OCI-LY1 (cell line): ENCODE data around the gene LRIG1.

Experiments
- H2AFZ ChIP-seq: fragments of 200-600 bp; sonication (generic), shearing (Covaris generic); 2 replicates; pipeline ENCODE4 v1.6.0; 2014; ENCODE audit warnings: antibody characterized with exemption, mild to moderate bottlenecking, low read length
- H3F3A ChIP-seq: fragments of 200-600 bp; sonication (generic), shearing (Covaris generic); 2 replicates; pipeline ENCODE4 v1.6.0; 2014; ENCODE audit warnings: mild to moderate bottlenecking, antibody characterized with exemption, low read length, moderate library complexity; ENCODE audit not compliant: insufficient read depth
- H3K27ac ChIP-seq: fragments of 200-600 bp; sonication (generic); 2 replicates; pipeline ENCODE4 v1.5.1; 2014; ENCODE audit warnings: low read length, mixed run types, mild to moderate bottlenecking, low read depth; ENCODE audit not compliant: poor library complexity, severe bottlenecking
- H3K27me3 ChIP-seq: fragments of 200-600 bp; sonication (generic); 2 replicates; pipeline ENCODE4 v1.6.0; 2014; ENCODE audit warnings: antibody characterized with exemption, mild to moderate bottlenecking, low read length, moderate library complexity; ENCODE audit not compliant: insufficient read depth
- H3K36me3 ChIP-seq: fragments of 200-600 bp; sonication (generic); 2 replicates; pipeline ENCODE4 v1.6.1; 2014; ENCODE audit warnings: mild to moderate bottlenecking, antibody characterized with exemption, low read length, moderate library complexity, mixed read lengths; ENCODE audit not compliant: insufficient read depth
- H3K4me1 ChIP-seq: fragments of 200-600 bp; sonication (generic); 2 replicates; pipeline ENCODE4 v1.5.1; 2014; ENCODE audit warnings: mild to moderate bottlenecking, low read length, moderate library complexity; ENCODE audit not compliant: insufficient read depth, severe bottlenecking
- H3K4me2 ChIP-seq: fragments of 200-600 bp; sonication (generic), shearing (Covaris generic); 2 replicates; pipeline ENCODE4 v1.6.1; 2014; ENCODE audit warnings: low read length
- H3K4me3 ChIP-seq: fragments of 200-600 bp; sonication (generic); 2 replicates; pipeline ENCODE4 v1.5.1; 2014; ENCODE audit warnings: low read length, low read depth, mild to moderate bottlenecking, mixed read lengths; ENCODE audit not compliant: poor library complexity, severe bottlenecking
- H3K79me2 ChIP-seq: fragments of 200-600 bp; shearing (Covaris generic); 2 replicates; pipeline ENCODE4 v1.6.1; 2016; ENCODE audit warnings: mixed run types, low read length, mixed read lengths; ENCODE audit not compliant: insufficient read depth
- H3K9ac ChIP-seq: fragments of 200-600 bp; sonication (generic), shearing (Covaris generic); 2 replicates; pipeline ENCODE4 v1.6.1; 2014; ENCODE audit warnings: mild to moderate bottlenecking, low read length, mixed read lengths
- H3K9me2 ChIP-seq: fragments of 200-600 bp; sonication (generic), shearing (Covaris generic); 2 replicates; pipeline ENCODE4 v1.6.1; 2014; ENCODE audit warnings: low read depth, mild to moderate bottlenecking, low read length, mixed read lengths
- H3K9me3 ChIP-seq: fragments of 200-600 bp; shearing (Covaris generic); 2 replicates; pipeline ENCODE4 v1.6.1; 2014; ENCODE audit warnings: low read length, mixed read lengths
- H4K20me1 ChIP-seq: fragments of 200-600 bp; sonication (generic), shearing (Covaris generic); 2 replicates; pipeline ENCODE4 v1.6.0; 2016; ENCODE audit warnings: mild to moderate bottlenecking, low read length; ENCODE audit not compliant: insufficient read depth
- CTCF ChIP-seq: fragments of 200-600 bp; sonication (generic), shearing (Covaris generic); IDR thresholded peaks from 2 replicates; pipeline ENCODE4 v1.5.1; 2017; ENCODE audit warnings: mild to moderate bottlenecking, antibody characterized with exemption, low read length, moderate library complexity, mixed read lengths
- EZH2 ChIP-seq: fragments of 200-600 bp; sonication (generic), shearing (Covaris generic); IDR thresholded peaks from 2 replicates; pipeline ENCODE4 v1.8.0; 2017; ENCODE audit warnings: borderline replicate concordance, mixed run types, mild to moderate bottlenecking, antibody characterized with exemption, low read length, moderate library complexity, mixed read lengths

Gene LRIG1

GRCh38 chr3:66483409-66483906, 17.4 kb downstream of the LRIG1 start:
- Histone ChIP-seq H3K9ac (no peak overlapping the region), H3K4me3 (no peak overlapping the region), H3K4me1 (no peaks in the 10 kb centered on the region), H3K27ac (no peak overlapping the region), H2AFZ (no peak overlapping the region), H3K79me2 (no peaks in the 10 kb centered on the region), H3K36me3 (no peaks in the 10 kb centered on the region), H3K27me3 (no peaks in the 10 kb centered on the region; the same call in 1 of the 2 replicates), H4K20me1 (no peaks in the 10 kb centered on the region), H3K9me3 (no peaks in the 10 kb centered on the region), H3F3A (no peaks in the 10 kb centered on the region), H3K9me2 (no peaks in the 10 kb centered on the region), H3K4me2 (no peak overlapping the region)
- TF ChIP-seq EZH2, result no peak

DNA sequence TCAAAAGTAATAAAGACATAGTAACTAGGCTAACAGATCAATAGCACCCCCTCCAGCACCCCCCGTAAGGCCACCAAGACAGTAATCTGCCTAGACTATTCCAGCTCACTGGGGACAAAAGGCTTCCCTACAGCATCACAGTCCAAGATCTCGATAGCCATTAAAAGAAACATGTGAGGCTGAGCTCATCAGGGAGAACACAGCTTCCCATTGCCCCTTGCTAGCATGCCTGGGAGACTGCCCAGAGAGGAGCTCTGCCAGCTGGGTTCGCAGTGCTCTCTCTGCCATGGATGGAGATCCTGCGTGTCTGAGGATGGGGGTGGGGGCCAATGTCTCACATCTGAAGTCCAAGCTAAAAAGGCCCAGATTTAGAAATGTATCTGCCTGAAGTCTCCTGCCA, 17.8 kb downstream of the LRIG1 start:
- Histone ChIP-seq H3K27ac (no peak overlapping the region), H3K4me1 (no peaks in the 10 kb centered on the region), H3K4me3 (no peak overlapping the region), H3F3A (no peaks in the 10 kb centered on the region), H3K9me2 (no peaks in the 10 kb centered on the region), H3K9ac (no peak overlapping the region), H3K79me2 (no peaks in the 10 kb centered on the region), H3K36me3 (no peaks in the 10 kb centered on the region), H3K9me3 (no peaks in the 10 kb centered on the region), H3K27me3 (no peaks in the 10 kb centered on the region; the same call in 1 of the 2 replicates), H4K20me1 (no peaks in the 10 kb centered on the region), H2AFZ (no peak overlapping the region), H3K4me2 (no peak overlapping the region)
- TF ChIP-seq EZH2, result no peak
- no peak for TF ChIP-seq CTCF

DNA sequence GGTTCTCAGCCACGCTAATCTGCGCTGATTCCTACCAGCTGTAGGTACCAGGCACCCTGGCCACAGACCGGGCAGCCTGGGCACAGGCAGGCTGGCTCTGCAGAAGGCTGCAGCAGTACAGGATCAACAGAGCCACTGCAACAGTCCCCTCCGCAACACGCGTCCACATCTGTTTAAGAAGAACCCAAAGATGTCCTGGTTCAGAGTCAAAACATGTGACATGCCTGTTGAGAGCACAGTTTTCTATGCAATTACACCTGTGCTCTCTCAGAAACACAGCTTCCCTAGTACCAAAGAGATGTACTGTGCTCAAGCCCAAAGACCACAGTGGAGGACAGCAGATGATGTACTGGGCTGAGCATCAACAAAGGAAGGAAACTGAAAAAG, 18.8 kb downstream of the LRIG1 start:
- no peaks in the 10 kb centered on the region for H3K4me1 ChIP-seq
- H3F3A ChIP-seq, result no peaks in the 10 kb centered on the region
- H3K9me2 ChIP-seq, result no peaks in the 10 kb centered on the region
- H3K4me3 ChIP-seq, result no peak overlapping the region
- no peaks in the 10 kb centered on the region for H3K36me3 ChIP-seq
- H3K4me2 ChIP-seq, result no peak overlapping the region
- no peaks in the 10 kb centered on the region for H3K9me3 ChIP-seq
- no peak overlapping the region for H3K27ac ChIP-seq
- H2AFZ ChIP-seq, result no peak overlapping the region
- H3K9ac ChIP-seq, result no peak overlapping the region
- H4K20me1 ChIP-seq, result no peaks in the 10 kb centered on the region
- H3K79me2 ChIP-seq, result no peaks in the 10 kb centered on the region
- TF ChIP-seq EZH2, result no peak
- TF ChIP-seq CTCF, result no peak
- no peaks in the 10 kb centered on the region; the same call in 1 of the 2 replicates for H3K27me3 ChIP-seq
